RWPE1 (cell line): ENCODE measurements around the gene CRACR2A.

Experiments
- CTCF ChIA-PET: fragments of 350-600 bp; sonication (Branson Sonifier 250); formaldehyde crosslinking; extraction: SDS; loops from one replicate; lab custom pipeline; 2021; lab: Yijun Ruan, JAX
- POLR2A ChIA-PET: fragments of 400-600 bp; formaldehyde crosslinking; extraction: SDS; loops from one replicate; lab custom pipeline; 2020; ENCODE audit warnings: antibody characterized with exemption; ENCODE audit not compliant: low non-redundant PET; lab: Yijun Ruan, JAX
- DNase-seq: peaks from one replicate; pipeline ENCODE4 v3.0.0; 2012; ENCODE audit warnings: low spot score
- H3K27ac ChIP-seq: fragments of 450-650 bp; 2 replicates; pipeline ENCODE4 v1.5.1; 2017
- CTCF ChIP-seq: fragments of 450-650 bp; conservative IDR thresholded peaks from 2 replicates; pipeline ENCODE4 v1.5.1; 2017; ENCODE audit warnings: low read depth, mild to moderate bottlenecking

The CRACR2A gene

GRCh38 chr12:3662521-3662921, 90.4 kb downstream of the CRACR2A start:
- POLR2A ChIA-PET, result no interaction called here
- no peak for DNase-seq
- TF ChIP-seq CTCF, result no peak
- H3K27ac ChIP-seq, result no peak overlapping the region
- CTCF ChIA-PET, result interaction anchor here (0.8 kb wide), 1 partner anchor 362 kb away, joined by 4 read pairs; no protein-coding TSS in a partner anchor

GRCh38 chr12:3661028-3661427, 91.9 kb downstream of the CRACR2A start:
- CTCF ChIA-PET, result no interaction called here
- no peak for TF ChIP-seq CTCF
- DNase-seq, result peak; percentile 19
- POLR2A ChIA-PET, result no interaction called here
- no peak overlapping the region for H3K27ac ChIP-seq

- TF ChIP-seq CTCF, result no peak
- POLR2A ChIA-PET, result no interaction called here
- no peak overlapping the region for H3K27ac ChIP-seq
- no peak for DNase-seq
- CTCF ChIA-PET, result no interaction called here
These were observed 94.4 kb downstream of the CRACR2A start for GRCh38 chr12:3658327-3659163.

GRCh38 chr12:3656946-3657622, 95.8 kb downstream of the CRACR2A start:
- POLR2A ChIA-PET, result no interaction called here
- no peak for TF ChIP-seq CTCF
- DNase-seq, result no peak
- no peak overlapping the region for H3K27ac ChIP-seq
- CTCF ChIA-PET, result no interaction called here

GRCh38 chr12:3655328-3655900, 97.5 kb downstream of the CRACR2A start:
- H3K27ac ChIP-seq, result no peak overlapping the region
- no peak for TF ChIP-seq CTCF
- ChIA-PET CTCF (interaction anchor here (0.6 kb wide), 1 partner anchor 110 kb away, joined by 3 read pairs; no protein-coding TSS in a partner anchor), POLR2A (no interaction called here)
- DNase-seq, result peak; percentile 9

GRCh38 chr12:3651585-3652424, 101.1 kb downstream of the CRACR2A start:
- no peak overlapping the region for H3K27ac ChIP-seq
- TF ChIP-seq CTCF, result no peak
- ChIA-PET CTCF (no interaction called here), POLR2A (no interaction called here)
- DNase-seq, result no peak
